ENCODE data around the gene FMR1.

The FMR1 gene

GRCh38 chrX:147891896-147892295, 19.8 kb upstream of the FMR1 start:
- no peak overlapping the region for H3K4me3 ChIP-seq (ENCODE audit: low read depth, low read length)
- TF ChIP-seq CTCF (IDR thresholded peaks at IDR 0.05; ENCODE audit: low read depth, low read length): no peak

GRCh38 chrX:147893741-147894140, 18.0 kb upstream of the FMR1 start:
- no peak overlapping the region for H3K4me3 ChIP-seq (ENCODE audit: low read depth, low read length)
- TF ChIP-seq CTCF (IDR thresholded peaks at IDR 0.05; ENCODE audit: low read depth, low read length): no peak

- H3K4me3 ChIP-seq (ENCODE audit: low read depth, low read length): no peak overlapping the region
- TF ChIP-seq CTCF (IDR thresholded peaks at IDR 0.05; ENCODE audit: low read depth, low read length): no peak
Measured at GRCh38 chrX:147894366-147894963, 17.3 kb upstream of the FMR1 start.

- H3K4me3 ChIP-seq (ENCODE audit: low read depth, low read length): no peak overlapping the region
- no peak for TF ChIP-seq CTCF (IDR thresholded peaks at IDR 0.05; ENCODE audit: low read depth, low read length)
Measured at GRCh38 chrX:147897117-147897516, 14.6 kb upstream of the FMR1 start.

GRCh38 chrX:147898951-147899350, 12.8 kb upstream of the FMR1 start:
- no peak overlapping the region for H3K4me3 ChIP-seq (ENCODE audit: low read depth, low read length)
- TF ChIP-seq CTCF (IDR thresholded peaks at IDR 0.05; ENCODE audit: low read depth, low read length): no peak

- no peak for TF ChIP-seq CTCF (IDR thresholded peaks at IDR 0.05; ENCODE audit: low read depth, low read length)
- H3K4me3 ChIP-seq (ENCODE audit: low read depth, low read length): no peak overlapping the region
Measured at GRCh38 chrX:147899379-147900114, 12.2 kb upstream of the FMR1 start.

- H3K4me3 ChIP-seq (ENCODE audit: low read depth, low read length): no peak overlapping the region
- no peak for TF ChIP-seq CTCF (IDR thresholded peaks at IDR 0.05; ENCODE audit: low read depth, low read length)
Measured at GRCh38 chrX:147900349-147900748, 11.4 kb upstream of the FMR1 start.

Data from WI38 (cell line).